ENCODE measurements around the gene TNNT1.

Gene TNNT1

DNA sequence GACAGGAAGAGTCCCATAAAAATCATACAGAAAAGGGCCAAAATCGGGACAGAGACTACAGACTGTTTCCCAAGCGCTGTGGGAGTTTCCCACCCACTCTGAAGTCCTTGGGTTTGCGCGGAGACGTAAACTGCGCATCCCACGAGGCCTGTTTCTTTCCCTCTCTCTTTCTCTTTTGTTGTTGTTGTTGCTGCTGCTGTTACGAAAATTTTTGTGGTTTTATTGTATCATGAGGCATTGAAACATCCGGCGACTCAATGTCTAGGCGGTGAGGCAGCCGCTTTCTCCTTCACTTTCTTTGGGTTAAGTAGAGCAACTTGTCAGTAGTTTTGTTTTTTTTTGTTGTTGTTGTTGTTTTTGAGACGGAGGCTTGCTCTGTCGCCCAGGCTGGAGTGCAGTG is 30.0 kb downstream of the TNNT1 start:
- no peak for TF ChIP-seq Cebpa-rat (IDR thresholded peaks at IDR 0.05)
- no peak overlapping the region for H3K9ac ChIP-seq
- H3K27me3 ChIP-seq, result no peaks in the 10 kb centered on the region
- H3K27ac ChIP-seq, result no peak overlapping the region
- H3K36me3 ChIP-seq, result 0 out of 2 replicates have a peak, but pooled peaks cover 4% of the 10 kb centered on the region
- H3K4me3 ChIP-seq, result no peak overlapping the region
- H3K4me2 ChIP-seq, result peak overlapping the region; percentile 82
- no peaks in the 10 kb centered on the region for H3K9me3 ChIP-seq
- H3K4me1 ChIP-seq, result peaks cover 41% of the 10 kb centered on the region
- peaks cover 32% of the 10 kb centered on the region for H4K20me1 ChIP-seq

- Histone ChIP-seq H3K4me1 (peaks cover 47% of the 10 kb centered on the region), H3K27ac (peak overlapping the region; percentile 68), H3K27me3 (no peaks in the 10 kb centered on the region), H4K20me1 (peaks cover 38% of the 10 kb centered on the region), H3K9ac (peak overlapping the region; percentile 80), H3K4me3 (peak overlapping the region; percentile 98), H3K36me3 (peaks cover 4% of the 10 kb centered on the region; the same call in 1 of the 2 replicates), H3K9me3 (no peaks in the 10 kb centered on the region), H3K4me2 (peak overlapping the region; percentile 82)
- no peak for TF ChIP-seq Cebpa-rat (IDR thresholded peaks at IDR 0.05)
Measured at GRCh38 chr19:55118401-55118991, 30.5 kb downstream of the TNNT1 start.

- peaks cover 11% of the 10 kb centered on the region for H3K36me3 ChIP-seq
- peaks cover 44% of the 10 kb centered on the region for H4K20me1 ChIP-seq
- peak overlapping the region; percentile 68 for H3K27ac ChIP-seq
- peak overlapping the region; percentile 80 for H3K9ac ChIP-seq
- H3K9me3 ChIP-seq, result no peaks in the 10 kb centered on the region
- TF ChIP-seq Cebpa-rat (IDR thresholded peaks at IDR 0.05), result no peak
- no peaks in the 10 kb centered on the region for H3K27me3 ChIP-seq
- peak overlapping the region; percentile 82 for H3K4me2 ChIP-seq
- peak overlapping the region; percentile 98 for H3K4me3 ChIP-seq
- peaks cover 53% of the 10 kb centered on the region for H3K4me1 ChIP-seq
Measured at GRCh38 chr19:55117663-55118391, 31.2 kb downstream of the TNNT1 start.

GRCh38 chr19:55116859-55117662 is 31.9 kb downstream of the TNNT1 start, which contains the start of gene PPP1R12C:
Gene PPP1R12C, minus strand, starts transcription at chr19:55117637. Its CDS starts 94 bp downstream, at chr19:55117543.
- no peak for TF ChIP-seq Cebpa-rat (IDR thresholded peaks at IDR 0.05)
- Histone ChIP-seq H3K4me2 (peak within 1 kb of the TSS; percentile 97), H4K20me1 (peaks cover 52% of the 10 kb centered on the region), H3K9ac (peak within 1 kb of the TSS; percentile 94), H3K4me1 (peaks cover 54% of the 10 kb centered on the region), H3K27me3 (no peaks in the 10 kb centered on the region), H3K4me3 (peak within 1 kb of the TSS; percentile 98), H3K27ac (peak within 1 kb of the TSS; percentile 93), H3K36me3 (peaks cover 18% of the 10 kb centered on the region), H3K9me3 (no peaks in the 10 kb centered on the region)

DNA sequence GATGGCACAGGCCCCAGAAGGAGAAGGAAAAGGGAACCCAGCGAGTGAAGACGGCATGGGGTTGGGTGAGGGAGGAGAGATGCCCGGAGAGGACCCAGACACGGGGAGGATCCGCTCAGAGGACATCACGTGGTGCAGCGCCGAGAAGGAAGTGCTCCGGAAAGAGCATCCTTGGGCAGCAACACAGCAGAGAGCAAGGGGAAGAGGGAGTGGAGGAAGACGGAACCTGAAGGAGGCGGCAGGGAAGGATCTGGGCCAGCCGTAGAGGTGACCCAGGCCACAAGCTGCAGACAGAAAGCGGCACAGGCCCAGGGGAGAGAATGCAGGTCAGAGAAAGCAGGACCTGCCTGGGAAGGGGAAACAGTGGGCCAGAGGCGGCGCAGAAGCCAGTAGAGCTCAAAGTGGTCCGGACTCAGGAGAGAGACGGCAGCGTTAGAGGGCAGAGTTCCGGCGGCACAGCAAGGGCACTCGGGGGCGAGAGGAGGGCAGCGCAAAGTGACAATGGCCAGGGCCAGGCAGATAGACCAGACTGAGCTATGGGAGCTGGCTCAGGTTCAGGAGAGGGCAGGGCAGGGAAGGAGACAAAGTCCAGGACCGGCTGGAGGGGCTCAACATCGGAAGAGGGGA is 32.7 kb downstream of the TNNT1 start:
- no peaks in the 10 kb centered on the region for H3K27me3 ChIP-seq
- peak overlapping the region; percentile 97 for H3K4me2 ChIP-seq
- peak overlapping the region; percentile 93 for H3K27ac ChIP-seq
- H3K9me3 ChIP-seq, result no peaks in the 10 kb centered on the region
- TF ChIP-seq Cebpa-rat (IDR thresholded peaks at IDR 0.05), result no peak
- peaks cover 51% of the 10 kb centered on the region for H3K4me1 ChIP-seq
- peak overlapping the region; percentile 94 for H3K9ac ChIP-seq
- peaks cover 24% of the 10 kb centered on the region for H3K36me3 ChIP-seq
- H4K20me1 ChIP-seq, result peaks cover 59% of the 10 kb centered on the region
- H3K4me3 ChIP-seq, result peak overlapping the region; percentile 98

- Histone ChIP-seq H3K4me3 (peak overlapping the region; percentile 98), H3K9ac (peak overlapping the region; percentile 94), H3K4me1 (peaks cover 44% of the 10 kb centered on the region), H3K27ac (peak overlapping the region; percentile 93; the same call in 1 of the 2 replicates), H3K36me3 (peaks cover 29% of the 10 kb centered on the region), H3K4me2 (peak overlapping the region; percentile 97), H3K9me3 (no peaks in the 10 kb centered on the region), H4K20me1 (peaks cover 65% of the 10 kb centered on the region), H3K27me3 (no peaks in the 10 kb centered on the region)
- no peak for TF ChIP-seq Cebpa-rat (IDR thresholded peaks at IDR 0.05)
Measured at GRCh38 chr19:55115446-55116065, 33.5 kb downstream of the TNNT1 start.

GRCh38 chr19:55114566-55115145 is 34.4 kb downstream of the TNNT1 start:
- TF ChIP-seq Cebpa-rat (IDR thresholded peaks at IDR 0.05), result no peak
- Histone ChIP-seq H3K4me1 (peaks cover 44% of the 10 kb centered on the region), H3K9me3 (no peaks in the 10 kb centered on the region), H3K9ac (0 out of 2 replicates have a peak overlapping the region, but pooled peaks have one; percentile 48), H3K27me3 (no peaks in the 10 kb centered on the region), H3K27ac (peak overlapping the region; percentile 38; the same call in 1 of the 2 replicates), H4K20me1 (peaks cover 74% of the 10 kb centered on the region), H3K4me3 (no peak overlapping the region), H3K4me2 (peak overlapping the region; percentile 97), H3K36me3 (peaks cover 38% of the 10 kb centered on the region)

- Histone ChIP-seq H3K4me2 (peak overlapping the region; percentile 97), H3K27ac (0 out of 2 replicates have a peak overlapping the region, but pooled peaks have one; percentile 8), H3K4me1 (peaks cover 39% of the 10 kb centered on the region), H3K9me3 (no peaks in the 10 kb centered on the region), H3K4me3 (no peak overlapping the region), H4K20me1 (peaks cover 85% of the 10 kb centered on the region), H3K27me3 (no peaks in the 10 kb centered on the region), H3K9ac (peak overlapping the region; percentile 48; the same call in 1 of the 2 replicates), H3K36me3 (peaks cover 49% of the 10 kb centered on the region)
- TF ChIP-seq Cebpa-rat (IDR thresholded peaks at IDR 0.05), result no peak
Measured at GRCh38 chr19:55113570-55114039, 35.4 kb downstream of the TNNT1 start.

All from BLaER1 (cell line).